ENCODE results near the gene HOXA9.
A peak's percentile ranks its signal among the peaks of the same experiment; 100 is the strongest.

HOXA9 gene

GRCh38 chr7:27165089-27165995 lies at the start of gene HOXA9:
TSS of gene HOXA9 (minus strand) at chr7:27165537. CDS start at chr7:27165457, 80 bp downstream.
- H3K27ac ChIP-seq (ENCODE audit: low read depth, low read length): peak within 1 kb of the TSS; percentile 96
- peak within 1 kb of the TSS; percentile 66 for H3K9ac ChIP-seq (ENCODE audit: low read length)
- H3K4me1 ChIP-seq (ENCODE audit: control insufficient read depth, insufficient read depth, low read length): peaks cover 3% of the 10 kb centered on the region
- H3K27me3 ChIP-seq (ENCODE audit: control insufficient read depth, insufficient read depth, low read length): no peaks in the 10 kb centered on the region
- H3K36me3 ChIP-seq (ENCODE audit: control insufficient read depth, insufficient read depth, low read length): no peaks in the 10 kb centered on the region
- H3K4me3 ChIP-seq (ENCODE audit: low read length): peak within 1 kb of the TSS; percentile 78

GRCh38 chr7:27214239-27214950 lies 49.1 kb upstream of the HOXA9 start:
- no peaks in the 10 kb centered on the region for H3K36me3 ChIP-seq (ENCODE audit: control insufficient read depth, insufficient read depth, low read length)
- H3K9ac ChIP-seq (ENCODE audit: low read length): no peak overlapping the region
- H3K27ac ChIP-seq (ENCODE audit: low read depth, low read length): no peak overlapping the region
- H3K4me1 ChIP-seq (ENCODE audit: control insufficient read depth, insufficient read depth, low read length): no peaks in the 10 kb centered on the region
- peaks cover 14% of the 10 kb centered on the region for H3K27me3 ChIP-seq (ENCODE audit: control insufficient read depth, insufficient read depth, low read length)
- H3K4me3 ChIP-seq (ENCODE audit: low read length): no peak overlapping the region

GRCh38 chr7:27213433-27214238 lies 48.3 kb upstream of the HOXA9 start:
- Histone ChIP-seq H3K27me3 (ENCODE audit: control insufficient read depth, insufficient read depth, low read length) (peaks cover 14% of the 10 kb centered on the region), H3K27ac (ENCODE audit: low read depth, low read length) (no peak overlapping the region), H3K4me1 (ENCODE audit: control insufficient read depth, insufficient read depth, low read length) (no peaks in the 10 kb centered on the region), H3K9ac (ENCODE audit: low read length) (no peak overlapping the region), H3K4me3 (ENCODE audit: low read length) (no peak overlapping the region), H3K36me3 (ENCODE audit: control insufficient read depth, insufficient read depth, low read length) (no peaks in the 10 kb centered on the region)

GRCh38 chr7:27212497-27213432 lies 47.4 kb upstream of the HOXA9 start:
- Histone ChIP-seq H3K27ac (ENCODE audit: low read depth, low read length) (no peak overlapping the region), H3K4me3 (ENCODE audit: low read length) (no peak overlapping the region), H3K36me3 (ENCODE audit: control insufficient read depth, insufficient read depth, low read length) (no peaks in the 10 kb centered on the region), H3K27me3 (ENCODE audit: control insufficient read depth, insufficient read depth, low read length) (peaks cover 14% of the 10 kb centered on the region), H3K9ac (ENCODE audit: low read length) (no peak overlapping the region), H3K4me1 (ENCODE audit: control insufficient read depth, insufficient read depth, low read length) (no peaks in the 10 kb centered on the region)

- H3K27ac ChIP-seq (ENCODE audit: low read depth, low read length): no peak overlapping the region
- H3K36me3 ChIP-seq (ENCODE audit: control insufficient read depth, insufficient read depth, low read length): no peaks in the 10 kb centered on the region
- no peak overlapping the region for H3K9ac ChIP-seq (ENCODE audit: low read length)
- H3K4me3 ChIP-seq (ENCODE audit: low read length): no peak overlapping the region
- no peaks in the 10 kb centered on the region for H3K4me1 ChIP-seq (ENCODE audit: control insufficient read depth, insufficient read depth, low read length)
- peaks cover 19% of the 10 kb centered on the region for H3K27me3 ChIP-seq (ENCODE audit: control insufficient read depth, insufficient read depth, low read length)
Measured at GRCh38 chr7:27211764-27212204, 46.4 kb upstream of the HOXA9 start.

- no peaks in the 10 kb centered on the region for H3K36me3 ChIP-seq (ENCODE audit: control insufficient read depth, insufficient read depth, low read length)
- H3K4me3 ChIP-seq (ENCODE audit: low read length): no peak overlapping the region
- no peaks in the 10 kb centered on the region for H3K4me1 ChIP-seq (ENCODE audit: control insufficient read depth, insufficient read depth, low read length)
- H3K27me3 ChIP-seq (ENCODE audit: control insufficient read depth, insufficient read depth, low read length): peaks cover 19% of the 10 kb centered on the region
- H3K9ac ChIP-seq (ENCODE audit: low read length): no peak overlapping the region
- H3K27ac ChIP-seq (ENCODE audit: low read depth, low read length): no peak overlapping the region
Measured at GRCh38 chr7:27211084-27211446, 45.7 kb upstream of the HOXA9 start.

- H3K27me3 ChIP-seq (ENCODE audit: control insufficient read depth, insufficient read depth, low read length): peaks cover 23% of the 10 kb centered on the region
- no peaks in the 10 kb centered on the region for H3K4me1 ChIP-seq (ENCODE audit: control insufficient read depth, insufficient read depth, low read length)
- H3K9ac ChIP-seq (ENCODE audit: low read length): no peak overlapping the region
- H3K4me3 ChIP-seq (ENCODE audit: low read length): peak overlapping the region; percentile 57
- H3K27ac ChIP-seq (ENCODE audit: low read depth, low read length): no peak overlapping the region
- no peaks in the 10 kb centered on the region for H3K36me3 ChIP-seq (ENCODE audit: control insufficient read depth, insufficient read depth, low read length)
Measured at GRCh38 chr7:27210441-27211083, 45.2 kb upstream of the HOXA9 start.

GRCh38 chr7:27209933-27210440 lies 44.6 kb upstream of the HOXA9 start:
- Histone ChIP-seq H3K27ac (ENCODE audit: low read depth, low read length) (no peak overlapping the region), H3K4me3 (ENCODE audit: low read length) (peak overlapping the region; percentile 34), H3K4me1 (ENCODE audit: control insufficient read depth, insufficient read depth, low read length) (no peaks in the 10 kb centered on the region), H3K36me3 (ENCODE audit: control insufficient read depth, insufficient read depth, low read length) (no peaks in the 10 kb centered on the region), H3K27me3 (ENCODE audit: control insufficient read depth, insufficient read depth, low read length) (peaks cover 26% of the 10 kb centered on the region), H3K9ac (ENCODE audit: low read length) (no peak overlapping the region)

- H3K4me3 ChIP-seq (ENCODE audit: low read length): no peak overlapping the region
- H3K4me1 ChIP-seq (ENCODE audit: control insufficient read depth, insufficient read depth, low read length): no peaks in the 10 kb centered on the region
- H3K27me3 ChIP-seq (ENCODE audit: control insufficient read depth, insufficient read depth, low read length): peaks cover 31% of the 10 kb centered on the region
- H3K9ac ChIP-seq (ENCODE audit: low read length): no peak overlapping the region
- no peaks in the 10 kb centered on the region for H3K36me3 ChIP-seq (ENCODE audit: control insufficient read depth, insufficient read depth, low read length)
- H3K27ac ChIP-seq (ENCODE audit: low read depth, low read length): no peak overlapping the region
Measured at GRCh38 chr7:27208998-27209397, 43.7 kb upstream of the HOXA9 start.

- Histone ChIP-seq H3K36me3 (ENCODE audit: control insufficient read depth, insufficient read depth, low read length) (no peaks in the 10 kb centered on the region), H3K9ac (ENCODE audit: low read length) (no peak overlapping the region), H3K27me3 (ENCODE audit: control insufficient read depth, insufficient read depth, low read length) (peaks cover 23% of the 10 kb centered on the region), H3K27ac (ENCODE audit: low read depth, low read length) (no peak overlapping the region), H3K4me3 (ENCODE audit: low read length) (no peak overlapping the region), H3K4me1 (ENCODE audit: control insufficient read depth, insufficient read depth, low read length) (no peaks in the 10 kb centered on the region)
Measured at GRCh38 chr7:27207348-27207985, 42.1 kb upstream of the HOXA9 start.

Measured in rectal smooth muscle tissue (tissue), 1 donor.